Measurements from ENCODE around the gene LINC01488.

DNA sequence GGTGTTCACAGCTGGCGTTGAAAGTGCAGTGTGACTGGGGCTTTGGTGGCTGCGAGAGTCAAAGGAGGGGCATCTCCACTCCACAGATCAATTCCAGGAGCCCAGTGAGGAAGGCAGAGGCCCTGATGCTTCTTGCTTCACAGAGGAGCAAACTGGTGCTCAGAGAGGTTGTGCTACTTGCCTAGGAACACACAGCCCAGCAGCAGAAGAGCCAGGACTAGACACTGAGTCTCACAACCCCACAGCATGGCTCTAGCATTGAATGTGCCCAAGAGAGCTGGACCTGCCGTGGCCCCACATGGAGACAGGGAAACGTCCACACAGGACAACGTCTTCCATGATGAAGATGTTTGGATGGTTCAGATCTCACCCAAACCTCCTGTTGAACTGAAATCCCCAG lies 33.3 kb downstream of the LINC01488 start:
- TF ChIP-seq, protein P1, sequence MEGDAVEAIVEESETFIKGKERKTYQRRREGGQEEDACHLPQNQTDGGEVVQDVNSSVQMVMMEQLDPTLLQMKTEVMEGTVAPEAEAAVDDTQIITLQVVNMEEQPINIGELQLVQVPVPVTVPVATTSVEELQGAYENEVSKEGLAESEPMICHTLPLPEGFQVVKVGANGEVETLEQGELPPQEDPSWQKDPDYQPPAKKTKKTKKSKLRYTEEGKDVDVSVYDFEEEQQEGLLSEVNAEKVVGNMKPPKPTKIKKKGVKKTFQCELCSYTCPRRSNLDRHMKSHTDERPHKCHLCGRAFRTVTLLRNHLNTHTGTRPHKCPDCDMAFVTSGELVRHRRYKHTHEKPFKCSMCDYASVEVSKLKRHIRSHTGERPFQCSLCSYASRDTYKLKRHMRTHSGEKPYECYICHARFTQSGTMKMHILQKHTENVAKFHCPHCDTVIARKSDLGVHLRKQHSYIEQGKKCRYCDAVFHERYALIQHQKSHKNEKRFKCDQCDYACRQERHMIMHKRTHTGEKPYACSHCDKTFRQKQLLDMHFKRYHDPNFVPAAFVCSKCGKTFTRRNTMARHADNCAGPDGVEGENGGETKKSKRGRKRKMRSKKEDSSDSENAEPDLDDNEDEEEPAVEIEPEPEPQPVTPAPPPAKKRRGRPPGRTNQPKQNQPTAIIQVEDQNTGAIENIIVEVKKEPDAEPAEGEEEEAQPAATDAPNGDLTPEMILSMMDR (conservative IDR thresholded peaks at IDR 0.05) = no peak
- no peak for TF ChIP-seq ZFX (IDR thresholded peaks at IDR 0.05)
